Hepatocyte (in vitro differentiated cells): ENCODE measurements around the gene ZFAND4. TPM values are rescaled to one million over a fixed set of nuclear protein-coding genes. Genes with fewer than 3 reads are reported as not detected.
A peak's percentile ranks its signal among the peaks of the same experiment; 100 is the strongest.
"Not testable (repeated sequence)": the region's sequence is repeated elsewhere in the genome, so short reads cannot be mapped to it uniquely, and the experiment has no call there.

Source experiments
- DNase-seq: peaks from one replicate; pipeline ENCODE4 v3.0.0-alpha.2; 2016; ENCODE audit warnings: low spot score
- H2AFZ ChIP-seq: fragments of 200-600 bp; sonication (generic); 2 replicates; pipeline ENCODE4 v1.6.0; 2016; ENCODE audit warnings: antibody characterized with exemption, mild to moderate bottlenecking
- H3K27ac ChIP-seq: fragments of 200-600 bp; sonication (generic); 2 replicates; pipeline ENCODE4 v1.5.1; 2016; ENCODE audit warnings: mild to moderate bottlenecking
- H3K27me3 ChIP-seq: fragments of 200-600 bp; sonication (generic); 2 replicates; pipeline ENCODE4 v1.6.1; 2016
- H3K36me3 ChIP-seq: fragments of 200-600 bp; sonication (generic); replicated peaks from 2 replicates; pipeline ENCODE4 v1.5.1; 2016; ENCODE audit warnings: low read depth; ENCODE audit not compliant: insufficient read depth
- H3K4me1 ChIP-seq: fragments of 200-600 bp; sonication (generic); 2 replicates; pipeline ENCODE4 v1.5.1; 2016; ENCODE audit warnings: mild to moderate bottlenecking, moderate library complexity; ENCODE audit not compliant: insufficient read depth
- H3K4me2 ChIP-seq: fragments of 200-600 bp; sonication (generic); 2 replicates; pipeline ENCODE4 v1.6.0; 2016
- H3K4me3 ChIP-seq: fragments of 200-600 bp; sonication (generic); 2 replicates; pipeline ENCODE4 v1.5.1; 2016; ENCODE audit warnings: mild to moderate bottlenecking
- H3K79me2 ChIP-seq: fragments of 200-600 bp; sonication (generic); 2 replicates; pipeline ENCODE4 v1.6.0; 2017; ENCODE audit warnings: mild to moderate bottlenecking
- H3K9me2 ChIP-seq: fragments of 200-600 bp; sonication (generic); replicated peaks from 2 replicates; pipeline ENCODE4 v1.6.0; 2017; ENCODE audit warnings: mild to moderate bottlenecking; ENCODE audit not compliant: insufficient read depth
- H3K9me3 ChIP-seq: fragments of 200-600 bp; sonication (generic); 2 replicates; pipeline ENCODE4 v1.5.1; 2016; ENCODE audit warnings: low read depth, mild to moderate bottlenecking
- H4K20me1 ChIP-seq: fragments of 200-600 bp; sonication (generic); 2 replicates; pipeline ENCODE4 v1.6.0; 2016; ENCODE audit warnings: mild to moderate bottlenecking; ENCODE audit not compliant: insufficient read depth, poor library complexity, severe bottlenecking
- CTCF ChIP-seq: fragments of 200-600 bp; sonication (generic); IDR thresholded peaks from 2 replicates; pipeline ENCODE4 v1.5.1; 2016; ENCODE audit warnings: antibody characterized with exemption, mild to moderate bottlenecking; ENCODE audit not compliant: poor library complexity
- EZH2phosphoT487 ChIP-seq: fragments of 200-600 bp; sonication (generic); IDR thresholded peaks from one replicate; pipeline ENCODE4 v1.6.1; 2018; ENCODE audit warnings: antibody characterized with exemption, mild to moderate bottlenecking, low read depth, moderate library complexity; ENCODE audit not compliant: unreplicated experiment, severe bottlenecking
- WGBS: methylation state at CpG from one replicate; pipeline ENCODE4 v1.1.6; 2016; ENCODE audit warnings: low lambda C conversion rate; ENCODE audit errors: missing lambda C conversion rate; 5-methylcytosine and 5-hydroxymethylcytosine counted together
- polyA plus RNA-seq: library from polyadenylated mRNA; unstranded; fragments of >200 nt; fragmentation: Nextera tagmentation; extraction: Ambion mirVana; gene quantifications from 2 replicates; pipeline ENCODE4 v1.2.1, GENCODE V29; 2016
- total RNA-seq: library from RNA; depleted of rRNA; stranded (reverse); fragments of >200 nt; gene quantifications from 2 replicates; pipeline ENCODE4 v1.2.3, GENCODE V29; 2014

ZFAND4 gene
- total RNA-seq (12.0 and 12.7 TPM in 2 replicates), polyA plus RNA-seq (4.9 and 8.6 TPM in 2 replicates)

- Histone ChIP-seq H3K79me2 (peaks cover 33% of the 10 kb centered on the region), H3K27me3 (no peaks in the 10 kb centered on the region), H3K9me3 (no peaks in the 10 kb centered on the region), H2AFZ (peak within 1 kb of the TSS; percentile 66), H3K4me3 (peak within 1 kb of the TSS; percentile 37), H3K27ac (peak within 1 kb of the TSS; percentile 87), H4K20me1 (no peaks in the 10 kb centered on the region), H3K4me1 (peaks cover 5% of the 10 kb centered on the region), H3K4me2 (peak within 1 kb of the TSS; percentile 73), H3K36me3 (no peaks in the 10 kb centered on the region), H3K9me2 (no peaks in the 10 kb centered on the region)
- peak; percentile 97 for DNase-seq
- WGBS: 1% methylated on average over 74 of the region's 96 CpGs
- TF ChIP-seq EZH2phosphoT487 (no peak), CTCF (peak; percentile 56)
Measured at GRCh38 chr10:45672181-45673073, at the start of gene ZFAND4. Gene ZFAND4, minus strand, starts transcription at chr10:45672772. Its CDS starts 9,047 bp downstream, at chr10:45663725.

- not testable (repeated sequence) for H3K79me2 ChIP-seq, H3K9me3 ChIP-seq, H4K20me1 ChIP-seq, H3K27ac ChIP-seq, H3K36me3 ChIP-seq, H3K4me3 ChIP-seq, H3K4me1 ChIP-seq, H2AFZ ChIP-seq, H3K4me2 ChIP-seq, DNase-seq, H3K9me2 ChIP-seq, H3K27me3 ChIP-seq
- 71% methylated on average over 10 of the region's 10 CpGs for WGBS
Measured at GRCh38 chr10:45721503-45721902, 48.9 kb upstream of the ZFAND4 start.

- WGBS: 51% methylated on average over 1 of the region's 1 CpG
- H3K9me3 ChIP-seq, H3K36me3 ChIP-seq, H3K79me2 ChIP-seq, H3K27ac ChIP-seq, H3K27me3 ChIP-seq, H4K20me1 ChIP-seq, H2AFZ ChIP-seq, H3K4me1 ChIP-seq, DNase-seq, H3K9me2 ChIP-seq, H3K4me2 ChIP-seq, H3K4me3 ChIP-seq: not testable (repeated sequence)
Measured at GRCh38 chr10:45717642-45718041, 45.1 kb upstream of the ZFAND4 start.

- H3K4me1 ChIP-seq, H3K9me3 ChIP-seq, H4K20me1 ChIP-seq, H3K36me3 ChIP-seq, H2AFZ ChIP-seq, H3K9me2 ChIP-seq, H3K79me2 ChIP-seq, H3K27me3 ChIP-seq, H3K4me3 ChIP-seq, H3K4me2 ChIP-seq, DNase-seq, H3K27ac ChIP-seq: not testable (repeated sequence)
- 61% methylated on average over 3 of the region's 3 CpGs for WGBS
Measured at GRCh38 chr10:45717053-45717452, 44.5 kb upstream of the ZFAND4 start.

- H3K27ac ChIP-seq, H3K4me1 ChIP-seq: not testable (repeated sequence)
- 85% methylated on average over 3 of the region's 5 CpGs for WGBS
Measured at GRCh38 chr10:45711223-45711622, 38.7 kb upstream of the ZFAND4 start.

GRCh38 chr10:45710200-45710796 lies 37.7 kb upstream of the ZFAND4 start:
- not testable (repeated sequence) for H3K4me1 ChIP-seq, H2AFZ ChIP-seq, H3K4me3 ChIP-seq, H3K9me3 ChIP-seq, H3K36me3 ChIP-seq, DNase-seq, H3K79me2 ChIP-seq, H4K20me1 ChIP-seq, H3K9me2 ChIP-seq, H3K27me3 ChIP-seq
- 33% methylated on average over 3 of the region's 3 CpGs for WGBS
- H3K4me2 ChIP-seq: peak overlapping the region; percentile 53
- peak overlapping the region; percentile 48 for H3K27ac ChIP-seq

More at GRCh38 chr10:45711223-45711622, 38.7 kb upstream of the ZFAND4 start:
- not testable (repeated sequence) for H4K20me1 ChIP-seq, H3K27me3 ChIP-seq, H2AFZ ChIP-seq, H3K4me3 ChIP-seq, H3K9me3 ChIP-seq, H3K79me2 ChIP-seq, H3K4me2 ChIP-seq, H3K36me3 ChIP-seq, DNase-seq, H3K9me2 ChIP-seq

- not testable (repeated sequence) for H3K27ac ChIP-seq, H3K4me1 ChIP-seq, H3K27me3 ChIP-seq, H3K9me3 ChIP-seq, H3K9me2 ChIP-seq, H3K4me2 ChIP-seq, H3K36me3 ChIP-seq, H4K20me1 ChIP-seq, H3K79me2 ChIP-seq, DNase-seq, H2AFZ ChIP-seq, H3K4me3 ChIP-seq
- 95% methylated on average over 13 of the region's 14 CpGs for WGBS
Measured at GRCh38 chr10:45678467-45678866, 5.9 kb upstream of the ZFAND4 start.
